ENCODE measurements around the gene GNE. TPM values are rescaled to one million over a fixed set of nuclear protein-coding genes. Genes with fewer than 3 reads are reported as not detected.
"Not testable (repeated sequence)": the region's sequence is repeated elsewhere in the genome, so short reads cannot be mapped to it uniquely, and the experiment has no call there.

GNE gene
- total RNA-seq, 1 experiment from 2014 or later, result 15.2 TPM

DNA sequence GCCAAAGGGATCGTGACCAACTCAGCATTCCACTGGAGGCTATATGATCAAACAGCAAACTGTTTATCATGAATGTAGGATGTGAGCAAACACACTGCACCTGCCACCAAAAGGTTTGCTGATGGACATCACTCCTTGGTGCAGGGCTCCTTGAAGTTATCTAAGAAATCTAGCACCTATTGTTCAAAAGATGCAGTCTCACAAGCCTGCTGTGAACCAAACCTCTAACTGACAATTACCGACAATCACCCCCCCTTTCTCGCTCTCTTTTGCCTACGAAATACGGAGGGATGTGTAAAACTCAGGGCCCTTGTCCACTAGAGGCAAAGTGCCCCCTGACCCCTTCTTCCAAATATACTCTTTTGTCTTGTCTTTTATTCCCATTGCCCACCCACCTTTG lies 70.0 kb downstream of the GNE start:
- H3K9me3 ChIP-seq, result no peaks in the 10 kb centered on the region
- TF ChIP-seq CTCF (IDR thresholded peaks at IDR 0.05; ENCODE audit: insufficient read depth in 1 of 2, low read depth in 1 of 2, low read length in 1 of 2, severe bottlenecking in 1 of 2, unreplicated experiment in 1 of 2), result no peak
- peaks cover 20% of the 10 kb centered on the region for H3K36me3 Mint-ChIP-seq (ENCODE audit: insufficient read depth, unreplicated experiment)
- ChIA-PET POLR2A (no interaction called here), CTCF (no interaction called here)
- H3K36me3 ChIP-seq (ENCODE audit: control insufficient read depth, insufficient read depth, low read length), result no peaks in the 10 kb centered on the region
- no peak overlapping the region for H3K4me3 ChIP-seq (ENCODE audit: low read depth, low read length)
- H3K9me3 Mint-ChIP-seq (ENCODE audit: unreplicated experiment), result no peaks in the 10 kb centered on the region
- no peaks in the 10 kb centered on the region for H3K27me3 ChIP-seq (replicated peaks; ENCODE audit: control insufficient read depth, insufficient read depth, low read length)
- intact Hi-C loops (cut with micrococcal nuclease; ENCODE audit: unreplicated experiment), result no loop called here
- no TSS peak for BruUV-seq (replicated peaks)
- H3K4me1 Mint-ChIP-seq (ENCODE audit: low read depth, unreplicated experiment), result peaks cover 20% of the 10 kb centered on the region
- no peak overlapping the region for H3K27ac Mint-ChIP-seq (ENCODE audit: unreplicated experiment)
- H3K4me3 Mint-ChIP-seq (ENCODE audit: unreplicated experiment), result no peak overlapping the region
- H3K4me1 ChIP-seq, result peaks cover 7% of the 10 kb centered on the region; the same call in 1 of the 2 replicates
- H3K27me3 Mint-ChIP-seq (ENCODE audit: insufficient read depth, unreplicated experiment), result no peaks in the 10 kb centered on the region
- peak in 1 of 2 experiments; percentile 14 for DNase-seq

- no peak overlapping the region for H3K4me3 Mint-ChIP-seq (ENCODE audit: unreplicated experiment)
- no peak overlapping the region for H3K4me3 ChIP-seq (ENCODE audit: low read depth, low read length)
- H3K4me1 Mint-ChIP-seq (ENCODE audit: low read depth, unreplicated experiment), result peaks cover 13% of the 10 kb centered on the region
- no peaks in the 10 kb centered on the region for H3K27me3 Mint-ChIP-seq (ENCODE audit: insufficient read depth, unreplicated experiment)
- peaks cover 5% of the 10 kb centered on the region; the same call in 1 of the 2 replicates for H3K4me1 ChIP-seq
- BruUV-seq (replicated peaks), result no TSS peak
- peak in 1 of 2 experiments; percentile 8 for DNase-seq
- TF ChIP-seq CTCF (IDR thresholded peaks at IDR 0.05; ENCODE audit: insufficient read depth in 1 of 2, low read depth in 1 of 2, low read length in 1 of 2, severe bottlenecking in 1 of 2, unreplicated experiment in 1 of 2), result no peak
- peaks cover 13% of the 10 kb centered on the region for H3K36me3 Mint-ChIP-seq (ENCODE audit: insufficient read depth, unreplicated experiment)
- no peaks in the 10 kb centered on the region for H3K9me3 Mint-ChIP-seq (ENCODE audit: unreplicated experiment)
- H3K9me3 ChIP-seq, result no peaks in the 10 kb centered on the region
- no peaks in the 10 kb centered on the region for H3K36me3 ChIP-seq (ENCODE audit: control insufficient read depth, insufficient read depth, low read length)
- intact Hi-C loops (cut with micrococcal nuclease; ENCODE audit: unreplicated experiment), result no loop called here
- no peak overlapping the region for H3K27ac Mint-ChIP-seq (ENCODE audit: unreplicated experiment)
- POLR2A ChIA-PET, result no interaction called here
- CTCF ChIA-PET, result no interaction called here
- H3K27me3 ChIP-seq (replicated peaks; ENCODE audit: control insufficient read depth, insufficient read depth, low read length), result no peaks in the 10 kb centered on the region
Measured at GRCh38 chr9:36187414-36187813, 70.8 kb downstream of the GNE start.

- H3K36me3 Mint-ChIP-seq (ENCODE audit: insufficient read depth, unreplicated experiment); H3K4me1 ChIP-seq; H3K27me3 Mint-ChIP-seq (ENCODE audit: insufficient read depth, unreplicated experiment); H3K4me1 Mint-ChIP-seq (ENCODE audit: low read depth, unreplicated experiment); H3K27ac Mint-ChIP-seq (ENCODE audit: unreplicated experiment); intact Hi-C loops (cut with micrococcal nuclease; ENCODE audit: unreplicated experiment); H3K27me3 ChIP-seq (replicated peaks; ENCODE audit: control insufficient read depth, insufficient read depth, low read length); H3K9me3 ChIP-seq; H3K4me3 ChIP-seq (ENCODE audit: low read depth, low read length); H3K4me3 Mint-ChIP-seq (ENCODE audit: unreplicated experiment); DNase-seq; BruUV-seq (replicated peaks); H3K36me3 ChIP-seq (ENCODE audit: control insufficient read depth, insufficient read depth, low read length); CTCF ChIA-PET: not testable (repeated sequence)
- H3K9me3 Mint-ChIP-seq (ENCODE audit: unreplicated experiment), result peaks cover 25% of the 10 kb centered on the region
- POLR2A ChIA-PET, result interaction anchor here (1.3 kb wide), 1 partner anchor 10 kb away, joined by 4 read pairs; the partner anchor contains the start of gene CLTA
Measured at GRCh38 chr9:36180243-36180642, 78.0 kb downstream of the GNE start.

DNA sequence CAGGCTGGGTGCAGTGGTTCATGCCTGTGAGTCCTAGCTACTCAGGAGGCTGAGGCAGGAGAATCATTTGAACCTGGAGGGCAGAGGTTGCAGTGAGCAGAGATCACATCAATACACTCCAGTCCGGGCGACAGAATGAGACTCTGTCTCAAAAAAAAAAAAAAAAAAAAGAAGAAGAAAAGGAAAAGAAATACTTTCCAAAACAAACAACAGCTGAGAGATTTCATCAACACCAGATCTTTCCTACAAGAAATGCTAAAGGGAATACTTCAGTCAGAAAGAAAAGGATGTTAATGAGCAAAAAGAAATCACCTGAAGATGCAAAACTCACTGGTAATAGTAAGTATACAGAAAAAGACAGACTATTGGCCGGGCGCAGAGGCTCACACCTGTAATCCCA lies 80.7 kb downstream of the GNE start:
- Mint-ChIP-seq H3K27me3 (ENCODE audit: insufficient read depth, unreplicated experiment) (no peaks in the 10 kb centered on the region), H3K9me3 (ENCODE audit: unreplicated experiment) (peaks cover 25% of the 10 kb centered on the region), H3K27ac (ENCODE audit: unreplicated experiment) (no peak overlapping the region), H3K4me1 (ENCODE audit: low read depth, unreplicated experiment) (no peaks in the 10 kb centered on the region), H3K36me3 (ENCODE audit: insufficient read depth, unreplicated experiment) (no peaks in the 10 kb centered on the region), H3K4me3 (ENCODE audit: unreplicated experiment) (no peak overlapping the region)
- DNase-seq, result no peak
- H3K4me3 ChIP-seq (ENCODE audit: low read depth, low read length), result no peak overlapping the region
- H3K9me3 ChIP-seq, result peaks cover 8% of the 10 kb centered on the region; the same call in 1 of the 2 replicates
- POLR2A ChIA-PET, result no interaction called here
- H3K36me3 ChIP-seq (ENCODE audit: control insufficient read depth, insufficient read depth, low read length), result no peaks in the 10 kb centered on the region
- BruUV-seq (replicated peaks), result no TSS peak
- no peaks in the 10 kb centered on the region for H3K4me1 ChIP-seq
- CTCF ChIA-PET, result interaction anchor here (0.7 kb wide), 1 partner anchor 151 kb away, joined by 5 read pairs; no protein-coding TSS in a partner anchor
- H3K27me3 ChIP-seq (replicated peaks; ENCODE audit: control insufficient read depth, insufficient read depth, low read length), result no peaks in the 10 kb centered on the region
- intact Hi-C loops (cut with micrococcal nuclease; ENCODE audit: unreplicated experiment), result no loop called here
- no peak for TF ChIP-seq CTCF (IDR thresholded peaks at IDR 0.05; ENCODE audit: insufficient read depth in 1 of 2, low read depth in 1 of 2, low read length in 1 of 2, severe bottlenecking in 1 of 2, unreplicated experiment in 1 of 2)

DNA sequence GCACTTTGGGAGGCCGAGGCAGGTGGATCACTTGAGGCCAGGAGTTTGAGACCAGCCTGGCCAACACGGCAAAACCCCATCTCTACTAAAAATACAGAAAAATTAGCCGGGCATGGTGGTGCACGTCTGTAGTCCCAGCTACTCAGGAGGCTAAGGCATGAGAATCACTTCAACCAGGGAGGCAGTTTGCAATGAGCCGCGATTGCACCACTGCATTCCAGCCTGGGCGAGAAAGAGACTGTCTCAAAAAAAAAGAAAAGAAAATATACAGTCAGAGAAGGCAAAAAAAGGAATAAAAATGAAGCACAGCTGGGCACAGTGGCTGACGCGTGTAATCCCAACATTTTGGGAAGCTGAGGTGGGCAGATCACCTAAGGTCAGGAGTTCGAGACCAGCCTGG lies 81.8 kb downstream of the GNE start:
- DNase-seq; BruUV-seq (replicated peaks); H3K4me1 ChIP-seq; H3K9me3 ChIP-seq; H3K4me1 Mint-ChIP-seq (ENCODE audit: low read depth, unreplicated experiment); CTCF ChIA-PET; H3K27me3 Mint-ChIP-seq (ENCODE audit: insufficient read depth, unreplicated experiment); H3K27me3 ChIP-seq (replicated peaks; ENCODE audit: control insufficient read depth, insufficient read depth, low read length); H3K4me3 ChIP-seq (ENCODE audit: low read depth, low read length); H3K4me3 Mint-ChIP-seq (ENCODE audit: unreplicated experiment); H3K36me3 ChIP-seq (ENCODE audit: control insufficient read depth, insufficient read depth, low read length); intact Hi-C loops (cut with micrococcal nuclease; ENCODE audit: unreplicated experiment); H3K27ac Mint-ChIP-seq (ENCODE audit: unreplicated experiment); H3K36me3 Mint-ChIP-seq (ENCODE audit: insufficient read depth, unreplicated experiment): not testable (repeated sequence)
- peaks cover 25% of the 10 kb centered on the region for H3K9me3 Mint-ChIP-seq (ENCODE audit: unreplicated experiment)
- POLR2A ChIA-PET, result interaction anchor here (0.7 kb wide), 1 partner anchor 55 kb away, joined by 3 read pairs; no protein-coding TSS in a partner anchor
